HG03378 (cell line): ENCODE results near the gene HNRNPUL2.
"Not testable (repeated sequence)": the region's sequence is repeated elsewhere in the genome, so short reads cannot be mapped to it uniquely, and the experiment has no call there.

Source experiments
- ATAC-seq: cut with Tn5 transposase; IDR thresholded peaks from one replicate; pipeline ENCODE4 v1.9.1; 2021; ENCODE audit warnings: mild to moderate bottlenecking, moderate library complexity; ENCODE audit not compliant: unreplicated experiment

The HNRNPUL2 gene

DNA sequence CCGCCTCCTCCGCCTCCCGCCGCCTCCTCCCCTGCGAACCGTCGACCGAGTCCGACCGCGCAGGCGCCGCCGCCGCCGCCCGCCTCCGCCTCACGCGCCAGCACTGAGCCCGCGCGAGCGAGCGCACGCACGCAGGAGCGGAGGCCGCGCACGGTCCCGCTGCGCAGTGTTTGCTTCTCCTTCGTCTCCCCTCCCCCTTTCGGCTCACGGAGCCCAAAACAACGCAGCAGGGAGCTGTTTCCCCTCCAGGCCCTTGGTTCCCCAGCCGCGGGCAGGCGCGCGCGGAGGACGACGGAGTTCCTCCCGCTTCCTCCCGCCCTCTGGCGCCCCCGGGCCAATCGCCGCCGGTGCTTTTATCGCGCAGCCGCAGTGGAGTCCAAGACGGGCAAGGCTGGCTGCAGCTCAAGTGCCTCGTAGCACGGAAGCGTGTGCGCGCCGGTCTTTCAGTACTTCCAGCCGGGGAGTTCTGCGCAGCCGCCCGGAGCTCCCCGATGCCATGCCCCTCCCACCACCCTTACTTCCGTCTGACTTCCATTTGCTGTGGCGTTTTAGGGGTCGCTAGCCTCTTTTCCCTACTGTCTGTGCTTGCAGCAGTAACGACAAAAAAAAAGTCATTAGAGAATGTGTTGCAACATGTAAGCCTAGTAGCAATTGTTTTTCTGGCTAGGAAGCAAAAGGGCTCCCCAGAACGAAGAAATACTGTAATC, at the start of gene HNRNPUL2:
Gene HNRNPUL2 (minus strand): TSS at position 293 of the 707 bp plus-strand sequence. CDS start 301 bp downstream, outside the sequence.
- ATAC-seq, result peak; percentile 69

DNA sequence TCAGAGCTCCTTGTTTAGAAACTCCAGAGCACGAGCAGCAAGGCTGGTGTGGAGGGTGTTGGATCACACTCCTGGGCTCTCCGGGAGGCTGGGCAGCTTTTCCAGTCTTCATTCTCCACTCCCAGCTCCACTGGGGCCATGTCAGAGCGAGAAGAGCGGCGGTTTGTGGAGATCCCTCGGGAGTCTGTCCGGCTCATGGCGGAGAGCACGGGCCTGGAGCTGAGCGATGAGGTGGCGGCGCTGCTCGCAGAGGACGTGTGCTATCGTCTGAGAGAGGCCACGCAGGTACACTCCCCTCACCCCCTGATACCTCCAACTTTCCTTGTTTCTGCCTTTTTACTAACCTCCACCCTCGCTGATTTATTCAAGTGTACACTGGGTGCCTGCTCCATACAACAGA, 48.4 kb upstream of the HNRNPUL2 start:
- no peak for ATAC-seq

DNA sequence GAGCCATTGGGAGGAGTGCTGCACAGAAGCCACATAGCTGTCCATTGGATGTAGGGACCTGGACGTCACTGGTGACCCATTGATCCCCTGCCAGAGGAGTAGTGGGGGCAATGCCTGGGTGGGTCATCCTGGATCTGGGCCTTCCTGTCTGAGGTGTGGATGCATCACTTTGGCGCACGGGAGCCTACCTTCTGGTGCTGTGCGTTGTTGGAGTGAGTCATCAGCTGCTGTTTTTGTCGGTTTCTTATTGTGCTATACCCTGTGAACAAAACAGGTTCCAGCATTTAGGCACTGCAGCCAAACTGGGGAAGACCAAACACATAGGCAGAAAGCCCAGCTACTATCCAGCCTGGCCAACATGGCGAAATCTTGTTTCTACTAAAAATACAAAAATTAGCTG, 47.1 kb upstream of the HNRNPUL2 start:
- ATAC-seq, result no peak

DNA sequence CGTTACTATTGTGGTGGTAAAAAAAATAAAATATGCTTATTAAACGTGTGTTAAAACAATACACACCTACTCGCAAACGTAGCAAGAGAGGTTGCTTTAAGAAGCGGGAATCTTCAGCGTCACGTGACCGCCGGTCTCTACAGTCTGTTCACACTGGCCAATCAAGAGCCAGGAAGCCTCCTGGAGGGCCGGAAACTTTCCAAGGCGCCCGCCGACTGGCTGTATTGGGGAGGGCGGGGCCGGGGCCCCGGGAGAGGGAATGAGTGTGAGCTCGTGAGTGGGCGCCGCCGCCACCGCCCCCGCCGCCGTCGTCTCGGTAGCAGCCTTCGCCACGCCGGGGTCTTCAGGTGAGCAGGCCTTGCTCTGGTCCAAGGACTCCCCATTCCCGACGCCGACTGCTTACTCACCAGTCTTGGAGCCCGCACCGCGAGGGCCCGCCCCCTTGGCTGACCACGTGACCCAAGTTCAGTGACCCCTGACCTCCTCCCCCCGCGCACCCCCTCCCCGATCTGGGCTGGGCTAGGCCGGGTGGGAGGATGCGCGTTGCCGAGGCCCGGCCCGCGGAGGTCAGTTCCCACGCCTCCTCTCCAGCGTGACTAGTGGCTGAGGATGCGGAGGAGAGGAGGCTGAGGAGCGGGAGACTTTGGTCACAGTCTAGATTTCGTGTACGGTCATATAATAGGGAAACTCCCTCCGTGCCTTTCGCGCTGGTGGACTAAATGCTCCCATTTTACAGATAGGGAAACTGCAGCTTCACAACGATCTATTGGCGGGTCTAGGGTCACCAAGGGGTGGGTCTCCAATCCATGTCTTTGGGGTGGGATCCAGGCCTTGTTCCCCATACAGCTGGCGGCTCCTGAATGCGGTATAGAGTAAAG, 44.1 kb upstream of the HNRNPUL2 start, which contains the start of gene TAF6L:
Gene TAF6L (plus strand): TSS at position 253 of the 878 bp plus-strand sequence. CDS start 4,388 bp downstream, outside the sequence.
- ATAC-seq, result peak; percentile 66

DNA sequence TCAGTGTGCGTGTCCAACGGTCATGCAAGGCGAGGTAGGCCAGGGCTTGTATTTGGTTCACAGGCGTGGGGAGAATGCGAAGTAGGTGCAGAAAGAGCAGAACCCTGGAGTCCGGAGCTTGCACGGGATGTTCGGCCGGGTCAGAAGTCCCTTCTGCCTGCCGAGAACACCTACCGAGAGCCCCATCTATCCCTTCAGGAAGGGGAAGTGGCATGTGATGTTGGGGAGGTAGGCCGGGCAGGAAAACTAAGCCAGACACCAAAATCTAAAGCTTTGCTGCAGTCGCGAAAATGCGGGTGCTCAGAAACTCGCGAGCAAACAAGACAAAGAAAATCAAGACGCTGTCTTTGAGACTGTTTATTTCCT, 43.5 kb upstream of the HNRNPUL2 start:
- ATAC-seq, result peak; percentile 2

DNA sequence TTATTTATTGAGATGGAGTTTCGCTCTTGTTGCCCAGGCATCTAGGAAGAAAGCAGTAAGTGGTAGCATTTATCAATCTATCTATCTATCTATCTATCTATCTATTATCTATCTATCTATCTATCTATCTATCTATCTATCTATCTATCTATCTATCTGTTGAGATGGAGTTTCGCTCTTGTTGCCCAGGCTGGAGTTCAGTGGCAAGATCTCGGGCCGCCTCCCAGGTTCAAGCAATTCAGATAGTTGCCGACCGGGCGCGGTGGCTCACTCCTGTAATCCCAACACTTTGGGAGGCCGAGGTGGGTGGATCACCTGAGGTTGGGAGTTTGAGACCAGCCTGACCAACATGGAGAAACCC, 33.6 kb upstream of the HNRNPUL2 start:
- not testable (repeated sequence) for ATAC-seq

DNA sequence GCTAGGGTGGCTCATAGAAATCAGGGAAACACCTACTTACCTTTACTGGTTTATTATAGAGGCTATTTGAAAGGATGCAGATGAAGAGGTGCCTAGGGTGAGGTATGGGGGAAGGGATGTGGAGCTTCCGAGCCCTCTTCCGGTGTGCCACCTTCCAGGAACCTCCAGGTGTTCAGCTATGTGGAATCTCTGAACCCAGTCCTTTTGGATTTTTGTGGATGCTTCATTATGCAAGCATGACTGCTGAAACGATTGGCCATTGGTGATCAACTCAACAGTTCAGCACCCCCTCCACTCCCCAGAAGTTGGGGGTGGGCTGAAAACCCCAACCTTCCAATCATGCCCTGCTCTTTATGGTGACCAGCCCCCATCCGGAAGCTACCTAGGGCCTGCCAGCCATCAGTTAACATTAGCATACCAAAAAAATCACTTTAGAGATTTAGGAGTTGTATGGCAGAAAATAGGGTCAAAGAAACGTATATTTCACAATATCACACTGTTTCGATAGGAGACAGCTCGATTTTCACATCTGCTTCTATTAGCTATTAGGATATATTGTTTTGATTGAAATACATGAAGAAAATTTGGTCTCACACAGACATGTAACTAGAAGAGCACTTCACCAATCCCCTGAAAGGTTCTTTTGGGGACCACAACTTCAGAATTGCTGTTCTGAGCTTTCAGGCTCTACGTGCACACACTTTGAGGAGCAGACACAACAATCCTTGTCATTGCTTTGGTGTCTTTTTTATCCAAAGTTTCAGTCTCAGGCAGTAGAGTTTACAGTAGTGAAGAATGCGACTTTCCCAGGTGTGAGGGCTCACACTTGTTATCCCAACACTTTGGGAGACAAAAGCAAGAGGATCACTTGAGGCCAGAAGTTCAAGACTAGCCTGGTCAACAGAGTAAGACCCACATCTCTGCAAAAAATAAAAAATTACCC, 30.9 kb upstream of the HNRNPUL2 start:
- ATAC-seq, result no peak

DNA sequence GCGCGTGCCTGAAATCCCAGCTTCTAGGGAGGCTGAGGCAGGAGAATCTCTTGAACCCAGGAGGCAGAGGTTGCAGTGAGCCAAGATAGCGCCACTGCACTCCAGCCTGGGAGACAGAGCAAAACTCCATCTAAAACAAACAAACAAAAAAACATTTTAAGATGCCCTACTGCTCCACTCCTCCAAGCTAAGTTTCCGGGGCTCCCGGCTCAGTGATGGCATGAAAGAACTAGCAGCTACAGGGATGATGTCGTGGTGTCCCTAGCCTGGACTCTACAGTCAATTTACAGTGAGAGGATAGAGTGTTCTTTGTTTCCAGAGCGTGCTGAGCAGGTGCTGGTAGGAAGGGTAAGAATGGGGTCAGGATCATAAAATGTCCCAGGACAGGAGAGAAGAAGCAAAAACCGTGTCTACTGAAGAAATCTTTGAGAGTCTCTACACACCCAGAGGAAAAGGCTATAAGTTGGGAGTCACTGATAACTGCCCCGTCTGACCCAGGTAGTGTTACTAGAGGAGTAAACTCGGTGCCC, 27.9 kb upstream of the HNRNPUL2 start:
- ATAC-seq, result no peak

DNA sequence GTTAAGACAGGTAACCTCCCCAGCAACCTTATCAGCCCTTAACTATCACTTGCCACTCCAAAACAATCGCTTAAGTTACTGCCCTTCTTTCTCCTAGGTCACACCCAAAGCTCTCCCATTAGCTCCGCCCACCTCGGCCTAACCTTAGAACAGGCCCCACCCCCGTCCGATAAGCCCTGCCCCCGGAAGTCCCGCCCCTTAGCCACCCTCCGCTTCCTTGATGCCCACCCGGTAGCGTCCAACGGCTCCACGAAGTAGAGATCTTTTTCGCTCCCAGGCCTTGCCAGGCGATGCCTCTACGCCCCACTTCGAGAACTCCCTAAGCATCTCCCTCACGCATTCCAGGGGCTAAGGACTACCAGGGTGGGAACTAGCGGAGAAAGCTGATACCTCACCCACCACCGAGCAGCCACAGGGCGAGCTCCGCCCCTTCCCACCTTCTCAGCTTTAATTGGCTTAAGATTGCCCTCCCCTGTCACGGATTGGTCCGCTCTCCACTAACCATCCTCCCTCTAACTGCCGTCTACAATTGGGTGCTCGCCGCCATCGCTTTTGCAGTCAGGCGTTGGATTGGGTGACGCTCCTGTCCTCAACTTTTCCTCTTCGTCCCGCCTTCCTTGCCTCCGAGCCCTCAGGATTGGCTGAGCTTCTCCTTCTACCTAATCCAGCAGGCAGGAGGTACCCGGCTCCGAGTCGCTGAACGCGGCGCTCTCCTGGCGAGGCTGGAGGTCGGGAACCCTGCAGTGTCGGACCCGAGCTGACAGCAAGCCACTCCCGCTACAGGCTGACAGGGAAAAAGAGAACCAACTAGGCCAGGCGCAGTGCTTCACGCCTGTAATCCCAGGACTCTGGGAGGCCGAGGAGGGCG, 26.7 kb upstream of the HNRNPUL2 start, which contains the start of gene ZBTB3:
Gene ZBTB3 (minus strand): TSS at position 425 of the 868 bp plus-strand sequence. CDS start 496 bp downstream, outside the sequence.
- ATAC-seq, result peak; percentile 92

DNA sequence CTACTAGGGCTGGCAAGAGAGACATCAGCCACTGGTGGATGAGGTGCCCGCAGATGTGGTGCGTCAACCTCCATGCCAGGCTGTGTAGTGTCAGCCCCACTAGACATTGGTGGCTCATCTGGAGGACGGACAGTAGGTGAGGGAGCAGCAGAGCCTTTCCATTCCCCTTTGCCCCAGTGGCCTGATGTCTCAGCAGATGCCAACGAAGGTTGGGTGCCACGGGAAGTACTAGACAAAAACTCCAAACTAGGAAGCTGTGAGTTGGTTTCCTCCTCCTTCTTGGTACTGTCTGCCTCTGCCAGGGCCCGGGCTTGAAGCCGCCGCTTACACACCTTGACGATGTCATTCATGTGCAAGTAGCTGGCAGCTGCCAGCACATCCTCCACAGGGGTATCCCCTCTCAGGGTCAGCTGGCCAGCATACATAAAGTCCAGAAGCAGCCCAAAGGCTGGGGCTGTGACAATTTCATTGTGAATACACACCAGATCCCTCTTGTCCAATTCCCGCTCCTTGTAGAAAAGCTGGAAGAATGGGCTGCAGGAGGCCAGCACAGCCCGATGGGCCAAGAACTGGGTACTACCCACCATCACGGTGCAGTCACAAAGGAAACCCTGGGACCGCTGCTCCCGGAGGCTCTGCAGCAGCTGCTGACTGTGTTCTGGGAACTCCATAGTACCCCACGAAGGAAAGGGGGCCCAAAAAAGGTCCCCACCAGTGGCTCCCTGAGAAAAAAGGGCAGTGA, 25.9 kb upstream of the HNRNPUL2 start:
- ATAC-seq, result no peak

DNA sequence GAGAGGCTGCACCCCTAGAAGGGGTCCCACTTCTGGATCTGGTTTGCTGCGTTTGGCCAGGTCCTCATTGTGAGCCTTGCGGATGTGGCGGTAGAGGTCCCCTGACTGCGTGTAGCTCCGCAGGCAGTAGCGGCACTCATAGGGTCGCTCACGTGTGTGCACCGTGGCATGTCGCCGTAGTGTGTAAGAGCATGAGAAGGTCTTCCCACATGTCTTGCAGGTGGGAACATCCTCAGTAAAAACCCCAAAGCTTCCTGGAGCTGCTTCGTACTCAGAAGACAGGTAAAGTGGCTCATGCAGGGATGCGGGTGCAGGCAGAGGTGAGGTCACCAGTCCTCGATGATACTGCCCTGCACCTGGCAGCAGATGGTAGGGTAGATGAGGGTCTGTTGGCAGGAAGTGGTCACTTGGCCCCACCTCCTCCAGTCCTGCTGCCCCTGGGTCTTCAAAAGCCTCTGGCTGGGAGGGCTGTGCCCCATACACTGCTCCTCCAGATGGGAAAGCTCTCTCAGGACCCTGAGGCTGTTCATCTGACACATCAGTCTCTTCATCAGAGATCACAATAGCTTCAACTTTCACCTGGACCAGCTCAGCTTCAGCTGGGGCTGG, 25.0 kb upstream of the HNRNPUL2 start:
- no peak for ATAC-seq

DNA sequence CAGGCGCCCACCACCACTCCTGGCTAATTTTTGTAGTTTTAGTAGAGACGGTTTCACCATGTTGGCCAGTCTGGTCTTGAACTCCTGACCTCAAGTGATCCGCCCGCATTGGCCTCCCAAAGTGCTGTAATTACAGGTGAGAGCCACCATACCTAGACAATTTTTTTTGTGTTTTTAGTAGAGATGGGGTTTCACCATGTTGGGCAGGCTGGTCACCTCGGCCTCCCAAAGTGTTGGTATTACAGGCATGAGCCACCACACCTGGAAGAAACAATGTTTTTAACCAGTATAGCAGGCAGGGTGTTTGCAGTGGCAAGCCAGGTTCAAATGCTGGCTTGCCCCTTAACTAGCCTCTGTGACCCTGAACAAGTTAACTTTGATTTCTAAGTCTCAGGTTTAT, 22.7 kb upstream of the HNRNPUL2 start:
- not testable (repeated sequence) for ATAC-seq

DNA sequence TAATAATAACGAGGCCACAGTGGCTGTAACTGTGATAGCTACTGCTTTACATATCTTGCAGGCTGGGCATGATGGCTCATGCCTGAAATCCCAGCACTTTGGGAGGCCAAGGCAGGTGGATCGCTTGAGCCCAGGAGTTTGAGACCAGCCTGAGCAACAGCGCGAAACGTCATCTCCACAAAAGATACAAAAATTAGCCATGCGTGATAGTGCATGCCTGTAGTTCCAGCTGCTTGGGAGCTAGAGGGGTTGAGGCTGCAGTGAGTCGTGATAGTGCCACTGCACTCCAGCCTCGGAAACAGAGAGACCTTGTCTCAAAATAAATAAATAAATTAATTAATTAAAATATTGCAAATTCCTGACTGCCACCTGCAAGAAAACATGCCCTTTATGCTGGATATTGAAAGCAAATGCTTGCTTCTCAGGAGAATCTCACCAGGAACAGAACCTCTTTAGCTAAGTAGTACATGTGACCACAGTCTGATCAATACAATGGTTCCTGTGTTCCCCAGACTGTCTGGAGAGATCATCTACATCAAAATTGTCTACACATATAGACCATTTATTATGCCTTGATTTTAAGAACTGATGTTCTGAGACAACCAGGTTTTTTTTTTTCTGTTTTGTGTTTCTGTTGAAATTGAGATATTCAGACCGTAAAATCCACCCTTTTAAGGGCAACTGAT, 20.4 kb upstream of the HNRNPUL2 start:
- no peak for ATAC-seq

DNA sequence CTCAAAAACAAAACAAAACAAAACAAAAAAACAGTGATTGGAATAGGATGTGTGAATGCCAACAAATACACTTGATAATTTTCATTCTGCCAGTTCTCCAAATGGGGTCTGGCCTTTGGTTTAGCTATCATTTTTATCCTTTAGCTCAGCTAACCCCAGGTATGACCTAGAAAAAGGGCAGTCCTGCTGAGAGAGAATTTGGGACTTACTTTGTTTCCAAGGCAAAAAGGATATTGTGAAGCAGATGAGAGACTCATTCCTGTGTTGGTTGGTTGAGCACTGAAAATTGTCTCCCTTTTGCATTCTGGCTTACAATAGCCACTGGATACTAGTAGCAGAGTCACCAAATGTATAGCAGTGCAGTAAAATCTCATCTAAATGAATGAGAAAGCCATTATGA, 9.9 kb upstream of the HNRNPUL2 start:
- no peak for ATAC-seq

DNA sequence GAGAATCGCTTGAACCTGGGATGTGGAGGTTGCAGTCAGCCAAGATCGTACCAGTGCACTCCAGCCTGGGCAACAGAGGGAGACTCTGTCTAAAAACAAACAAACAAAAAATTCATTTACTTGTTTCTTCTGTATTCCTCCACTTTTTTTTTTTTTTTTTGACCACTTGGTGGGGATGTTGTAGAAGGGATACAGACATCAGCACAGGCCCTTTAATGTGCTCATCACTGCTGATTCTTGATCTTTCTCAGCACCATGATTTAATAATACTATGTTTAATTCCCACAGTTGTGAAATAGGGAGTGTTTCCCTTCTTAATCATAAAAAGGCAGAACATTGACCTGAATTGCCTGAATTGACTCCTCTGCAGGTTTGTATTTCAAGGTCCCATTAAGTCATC, 5.6 kb upstream of the HNRNPUL2 start:
- no peak for ATAC-seq

DNA sequence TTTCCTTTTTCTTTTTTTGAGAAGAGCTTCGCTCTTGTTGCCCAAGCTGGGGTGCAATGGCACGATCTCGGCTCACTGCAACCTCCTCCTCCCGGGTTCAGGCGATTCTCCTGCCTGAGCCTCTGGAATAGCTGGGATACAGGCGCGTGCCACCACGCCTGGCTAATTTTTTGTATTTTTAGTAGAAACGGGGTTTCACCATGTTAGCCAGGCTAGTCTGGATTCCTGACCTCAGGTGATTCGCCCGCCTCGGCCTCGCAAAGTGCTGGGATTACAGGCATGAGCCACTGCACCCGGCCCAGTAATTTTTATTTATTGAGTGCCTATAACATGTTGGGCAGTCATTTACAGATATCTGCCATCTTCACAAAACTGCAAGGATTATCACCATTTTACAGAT, 2.8 kb upstream of the HNRNPUL2 start:
- not testable (repeated sequence) for ATAC-seq

DNA sequence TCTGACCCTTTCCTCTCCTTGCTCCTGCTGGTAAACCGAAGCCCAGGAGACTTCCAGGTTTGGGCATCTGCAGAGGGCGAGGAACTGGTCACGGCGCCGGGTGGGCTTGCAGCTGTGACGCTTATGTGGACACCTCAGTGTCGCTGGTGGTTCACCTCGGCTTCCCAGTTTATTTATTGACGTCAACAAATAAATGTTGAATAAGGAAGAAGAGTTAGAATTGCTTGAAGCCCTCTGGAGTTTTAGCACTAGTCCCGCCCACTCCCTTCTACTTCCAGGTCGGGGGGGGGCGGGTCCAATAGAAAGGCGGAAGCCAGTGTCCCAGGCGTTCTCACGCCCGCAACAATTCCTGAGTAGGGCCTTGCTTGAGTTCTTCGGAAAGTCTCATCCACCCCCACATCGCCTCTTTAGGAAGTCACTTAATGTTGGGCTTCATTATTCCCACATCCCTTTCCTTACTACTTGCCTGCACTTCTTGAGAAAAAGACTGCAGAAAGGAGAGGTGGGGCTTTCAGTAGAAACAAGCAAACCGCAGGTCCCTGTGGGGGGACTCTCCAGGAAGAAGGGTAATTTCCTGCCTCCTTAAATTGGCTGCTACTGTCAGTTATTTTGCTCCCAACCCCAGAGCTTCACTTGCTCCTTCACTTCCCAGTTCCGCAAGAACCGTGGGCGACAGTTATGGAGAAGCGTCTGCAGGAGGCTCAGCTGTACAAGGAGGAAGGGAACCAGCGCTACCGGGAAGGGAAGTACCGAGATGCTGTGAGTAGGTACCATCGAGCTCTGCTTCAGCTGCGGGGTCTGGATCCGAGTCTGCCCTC, 1.1 kb upstream of the HNRNPUL2 start, which contains the start of gene TTC9C:
Gene TTC9C (plus strand): TSS at position 316 of the 818 bp plus-strand sequence. CDS start 363 bp downstream, at position 679.
- peak; percentile 27 for ATAC-seq
